A204.1 (cell line): ENCODE measurements around the gene MSANTD1.

ENCODE experiments used
- FAIRE-seq: peaks from 2 replicates; lab custom pipeline; 2012; peaks lifted over from hg19 to GRCh38; lab: Jason Lieb, UNC

MSANTD1 gene

DNA sequence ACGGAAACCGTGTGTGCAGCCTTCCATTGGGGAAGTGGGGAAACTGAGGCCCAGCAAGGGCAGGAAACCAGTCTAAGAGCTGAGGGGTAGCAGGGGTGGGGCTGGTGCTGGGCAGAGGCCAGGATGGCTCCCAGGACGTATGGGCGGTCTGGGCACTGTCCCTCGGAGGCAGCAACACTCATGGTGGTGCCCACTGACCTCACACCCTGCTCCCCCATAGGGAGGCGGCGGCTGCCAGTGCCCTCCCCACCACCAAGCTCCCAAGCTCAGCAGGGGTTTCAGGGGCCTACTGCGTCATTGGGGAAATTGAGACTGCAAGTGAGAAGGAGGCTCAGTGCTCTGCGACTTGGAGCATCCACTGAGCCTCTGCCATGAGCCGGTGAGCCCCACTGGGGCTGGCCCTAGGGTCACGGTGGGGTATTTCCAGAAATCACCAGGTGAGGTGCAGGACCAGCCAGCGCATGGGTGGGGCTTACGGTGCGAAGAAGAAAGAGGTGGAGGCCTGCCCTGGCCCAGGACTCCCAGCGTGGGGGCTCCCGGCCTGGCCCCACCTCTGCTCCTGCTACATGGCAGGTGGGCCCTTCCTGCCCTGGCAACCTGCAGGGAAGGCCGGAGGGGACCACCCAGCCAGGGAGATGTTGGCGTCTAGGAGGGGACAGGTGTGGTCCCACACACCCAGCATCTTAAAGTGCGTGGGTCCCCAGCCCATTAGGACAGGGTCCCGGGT lies 915 bp downstream of the MSANTD1 start:
- FAIRE-seq: no peak

DNA sequence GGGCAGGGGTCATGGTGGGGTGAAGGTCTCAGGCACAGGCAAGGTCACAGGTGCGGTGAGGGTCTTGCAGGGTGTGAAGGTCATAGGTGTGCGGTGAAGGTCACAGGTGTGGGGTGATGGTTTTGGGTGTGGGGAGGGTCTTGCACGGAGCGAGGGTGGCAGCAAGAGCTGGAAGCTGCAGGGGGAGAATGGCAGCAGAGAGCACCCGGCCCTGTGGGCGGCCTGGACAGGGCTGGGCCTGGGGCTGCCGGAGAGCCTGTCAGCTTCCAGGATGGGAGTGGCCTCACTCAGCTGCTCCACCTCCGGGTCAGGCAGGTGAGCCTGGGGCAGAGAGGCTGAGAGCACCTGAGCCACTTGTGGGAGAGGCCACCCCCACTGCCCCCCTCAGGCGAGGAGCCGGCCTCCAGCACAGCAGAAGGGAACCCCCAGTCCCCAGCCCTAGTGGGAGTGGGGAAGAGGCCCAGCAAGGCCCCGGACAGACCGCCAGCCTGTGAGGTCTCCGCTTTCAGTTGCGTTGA lies 1.5 kb downstream of the MSANTD1 start:
- FAIRE-seq: no peak

DNA sequence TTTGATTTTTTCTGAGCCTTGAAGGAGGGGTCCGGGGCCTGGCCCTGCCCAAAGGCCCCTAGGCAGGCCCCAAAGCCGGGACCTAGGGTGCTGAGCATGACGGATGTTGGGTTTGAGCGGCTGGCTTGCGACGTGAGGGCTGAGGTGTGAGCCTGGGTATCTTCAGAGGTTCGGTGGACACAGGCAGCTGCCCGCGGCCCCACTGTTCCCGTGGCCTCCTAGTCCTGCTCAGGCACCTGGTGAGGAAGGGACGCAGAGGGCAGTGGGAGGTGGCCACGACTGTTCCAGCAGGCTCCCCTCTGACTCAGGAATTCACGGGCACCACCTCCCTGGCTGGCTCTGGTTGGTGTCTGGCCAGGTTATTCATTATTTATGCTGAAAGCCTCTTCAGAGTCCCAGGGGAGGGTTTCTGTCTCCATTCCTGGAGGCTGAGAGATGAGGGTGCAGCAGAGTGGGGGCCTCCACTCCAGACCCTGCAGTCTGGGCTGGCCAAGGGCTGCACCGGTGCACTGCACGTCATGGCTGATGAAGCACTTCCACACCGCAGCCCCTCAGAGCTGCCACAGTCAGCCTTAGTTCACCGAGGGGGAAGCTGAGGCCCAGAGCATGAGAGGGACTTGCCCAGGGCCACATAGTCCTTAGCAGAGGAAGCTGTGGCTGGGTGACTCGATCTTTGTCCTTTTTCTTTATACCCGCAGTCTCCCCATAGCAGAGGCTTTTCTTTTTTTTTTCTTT lies 2.2 kb downstream of the MSANTD1 start:
- no peak for FAIRE-seq

DNA sequence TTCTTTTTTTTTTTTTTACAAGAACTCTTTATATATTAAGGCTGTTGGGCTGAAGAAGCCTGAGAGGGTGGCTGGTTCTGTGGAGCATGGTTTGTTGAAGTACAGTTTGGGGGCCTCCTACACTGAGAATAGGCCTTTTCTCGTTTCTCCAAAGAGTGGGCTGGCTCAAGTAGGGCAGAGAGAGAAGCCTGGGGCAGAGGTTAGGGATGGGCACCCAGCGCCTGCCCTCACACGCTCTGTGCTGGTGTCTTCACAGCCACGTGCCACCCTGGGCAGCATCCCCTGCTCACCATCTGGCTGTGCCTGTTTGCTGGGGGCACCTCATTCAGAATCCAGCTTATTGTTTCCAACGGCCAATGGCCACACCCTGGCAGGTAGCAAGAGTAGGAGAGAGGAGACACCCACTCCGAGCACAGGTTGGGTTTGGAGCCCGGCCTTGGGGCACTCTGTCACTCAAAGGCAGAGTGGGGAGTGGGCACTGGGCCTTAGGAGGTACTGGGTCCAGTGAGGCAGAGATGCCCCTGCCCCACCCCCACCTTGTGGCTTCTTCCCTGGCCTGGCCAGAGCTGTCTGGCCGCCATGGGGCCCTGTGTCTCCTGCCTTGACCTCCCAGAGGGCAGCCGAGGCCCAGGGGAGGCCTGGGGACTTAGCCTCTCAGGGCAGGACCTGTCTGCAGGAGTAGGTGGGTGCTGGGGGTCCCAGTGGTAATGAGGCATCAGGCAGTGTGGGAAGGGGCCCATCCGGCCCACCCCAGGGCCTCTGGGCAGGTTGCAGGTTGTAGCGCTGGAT lies 2.9 kb downstream of the MSANTD1 start:
- no peak for FAIRE-seq

DNA sequence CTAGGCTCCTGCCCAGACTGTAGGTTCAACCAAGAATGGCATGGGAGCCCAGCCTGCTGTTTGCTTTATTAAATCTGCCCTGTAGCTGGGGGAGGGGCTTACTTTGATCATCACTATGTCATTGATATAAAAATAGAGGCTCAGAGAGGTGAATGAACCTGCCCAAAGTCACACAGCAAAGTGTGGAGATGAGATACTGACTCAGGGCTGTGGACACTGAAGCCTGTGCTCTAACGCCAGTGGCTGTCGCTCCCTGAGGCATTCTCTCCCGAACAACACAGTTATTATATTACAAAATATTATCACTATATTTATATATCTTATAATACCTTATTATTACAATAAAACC lies 3.5 kb downstream of the MSANTD1 start:
- no peak for FAIRE-seq

DNA sequence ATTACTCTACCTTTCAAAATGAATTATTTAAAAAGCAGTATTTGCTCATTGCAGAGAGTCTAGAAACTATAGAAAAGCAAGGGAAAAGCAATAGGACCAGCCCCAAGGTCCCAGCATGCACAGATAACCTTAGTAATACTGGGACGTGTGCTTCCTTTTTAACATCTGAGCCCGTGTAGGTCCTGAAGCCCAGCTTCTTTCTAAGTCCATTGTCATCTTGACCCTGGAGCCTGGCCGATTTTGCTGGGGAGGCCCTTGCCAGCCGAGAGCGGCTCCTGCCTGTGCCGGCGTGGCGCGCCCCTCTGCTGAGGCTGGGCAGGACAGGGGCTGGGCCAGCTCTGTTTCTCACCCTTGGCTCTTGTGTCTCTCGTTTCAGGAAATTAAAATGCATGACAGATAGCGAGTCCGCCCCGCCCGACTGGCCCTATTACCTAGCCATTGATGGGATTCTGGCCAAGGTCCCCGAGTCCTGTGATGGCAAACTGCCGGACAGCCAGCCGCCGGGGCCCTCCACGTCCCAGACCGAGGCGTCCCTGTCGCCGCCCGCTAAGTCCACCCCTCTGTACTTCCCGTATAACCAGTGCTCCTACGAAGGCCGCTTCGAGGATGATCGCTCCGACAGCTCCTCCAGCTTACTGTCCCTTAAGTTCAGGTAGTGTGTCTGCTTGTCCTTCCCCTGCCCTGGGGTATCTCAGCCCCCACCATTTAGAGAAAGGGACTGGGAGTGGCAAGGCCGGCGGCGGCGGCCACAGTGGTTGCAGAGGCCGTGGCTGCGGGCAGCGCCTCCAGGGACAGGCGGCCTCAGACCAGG lies 4.1 kb downstream of the MSANTD1 start:
- FAIRE-seq: no peak

DNA sequence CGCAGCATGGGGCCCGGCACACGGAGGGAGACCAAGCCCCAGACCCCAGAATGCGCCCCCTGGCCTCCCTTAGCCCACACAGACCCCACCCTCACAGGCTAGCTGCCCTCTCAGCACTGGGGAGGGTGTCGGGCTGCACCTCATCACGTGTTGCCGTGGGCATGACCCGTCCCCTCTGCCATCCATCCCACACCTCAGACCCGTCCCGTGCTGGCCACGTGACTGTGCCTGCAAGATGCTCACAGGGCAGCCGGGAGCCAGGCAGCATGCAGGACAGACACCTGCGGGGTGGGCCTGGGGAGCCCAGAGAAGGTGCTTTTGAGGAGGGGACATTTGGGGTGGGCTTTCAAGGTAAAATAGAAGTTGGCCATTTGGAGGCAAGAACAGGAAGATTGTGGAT lies 4.8 kb downstream of the MSANTD1 start:
- FAIRE-seq: no peak

DNA sequence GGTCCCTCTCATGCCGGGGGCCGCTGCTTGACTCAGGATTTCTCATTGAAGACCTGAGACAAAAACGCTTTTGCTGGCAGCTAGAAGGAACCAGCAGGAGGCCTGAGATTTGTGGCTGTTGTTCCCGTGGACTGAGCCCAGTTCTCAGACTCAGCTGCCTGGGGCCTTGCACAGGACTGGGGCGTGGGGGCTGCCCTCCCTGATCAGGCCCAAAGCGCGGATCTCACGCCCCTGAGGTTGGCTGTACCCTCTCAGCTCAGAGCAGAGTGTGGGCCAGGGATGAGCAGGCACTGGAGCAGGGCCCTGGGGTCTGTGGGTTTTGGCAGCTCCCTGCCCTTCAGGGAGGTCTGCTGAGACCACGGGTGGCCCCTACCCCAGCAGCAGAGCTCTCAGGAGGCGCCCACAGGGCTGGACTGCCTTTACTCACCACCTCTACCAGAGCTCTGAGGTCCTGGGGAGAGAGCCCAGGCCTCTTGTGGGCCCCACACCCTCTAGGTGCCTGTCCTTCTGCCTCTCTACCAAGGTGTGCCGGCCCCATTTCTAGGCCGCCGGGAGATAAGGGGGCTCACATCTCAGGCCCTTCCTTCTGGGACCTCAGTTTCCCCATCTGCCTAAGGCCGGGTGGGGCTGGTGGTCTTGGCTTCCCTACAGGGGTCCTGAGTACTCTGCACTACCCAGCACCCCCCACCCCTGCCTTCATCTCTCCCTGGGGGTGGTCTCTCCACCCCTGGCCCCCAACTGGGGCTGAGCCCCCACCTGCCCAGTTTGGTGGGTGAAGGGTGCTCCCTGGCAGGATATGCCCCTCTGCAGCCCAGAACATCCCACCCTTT lies 5.6 kb downstream of the MSANTD1 start:
- FAIRE-seq: no peak

DNA sequence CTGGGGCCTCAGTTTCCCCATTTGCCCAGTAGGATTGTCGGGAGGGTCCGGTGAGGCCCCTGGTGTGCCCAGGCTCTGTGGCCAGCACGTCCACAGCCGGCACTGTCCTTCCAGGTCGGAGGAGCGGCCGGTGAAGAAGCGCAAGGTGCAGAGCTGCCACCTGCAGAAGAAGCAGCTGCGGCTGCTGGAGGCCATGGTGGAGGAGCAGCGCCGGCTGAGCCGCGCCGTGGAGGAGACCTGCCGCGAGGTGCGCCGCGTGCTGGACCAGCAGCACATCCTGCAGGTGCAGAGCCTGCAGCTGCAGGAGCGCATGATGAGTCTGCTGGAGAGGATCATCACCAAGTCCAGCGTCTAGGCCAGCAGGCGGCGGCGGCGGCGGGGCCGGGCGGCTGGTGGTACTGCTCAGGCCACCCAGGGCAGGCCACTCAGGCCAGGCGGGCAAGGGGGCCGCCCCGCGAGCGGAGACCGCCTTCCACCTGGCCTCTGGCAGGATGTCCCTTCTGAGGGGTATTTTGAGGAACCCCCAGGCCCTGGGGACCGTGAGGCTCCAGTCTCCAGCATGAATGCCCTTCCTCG lies 6.7 kb downstream of the MSANTD1 start:
- no peak for FAIRE-seq

DNA sequence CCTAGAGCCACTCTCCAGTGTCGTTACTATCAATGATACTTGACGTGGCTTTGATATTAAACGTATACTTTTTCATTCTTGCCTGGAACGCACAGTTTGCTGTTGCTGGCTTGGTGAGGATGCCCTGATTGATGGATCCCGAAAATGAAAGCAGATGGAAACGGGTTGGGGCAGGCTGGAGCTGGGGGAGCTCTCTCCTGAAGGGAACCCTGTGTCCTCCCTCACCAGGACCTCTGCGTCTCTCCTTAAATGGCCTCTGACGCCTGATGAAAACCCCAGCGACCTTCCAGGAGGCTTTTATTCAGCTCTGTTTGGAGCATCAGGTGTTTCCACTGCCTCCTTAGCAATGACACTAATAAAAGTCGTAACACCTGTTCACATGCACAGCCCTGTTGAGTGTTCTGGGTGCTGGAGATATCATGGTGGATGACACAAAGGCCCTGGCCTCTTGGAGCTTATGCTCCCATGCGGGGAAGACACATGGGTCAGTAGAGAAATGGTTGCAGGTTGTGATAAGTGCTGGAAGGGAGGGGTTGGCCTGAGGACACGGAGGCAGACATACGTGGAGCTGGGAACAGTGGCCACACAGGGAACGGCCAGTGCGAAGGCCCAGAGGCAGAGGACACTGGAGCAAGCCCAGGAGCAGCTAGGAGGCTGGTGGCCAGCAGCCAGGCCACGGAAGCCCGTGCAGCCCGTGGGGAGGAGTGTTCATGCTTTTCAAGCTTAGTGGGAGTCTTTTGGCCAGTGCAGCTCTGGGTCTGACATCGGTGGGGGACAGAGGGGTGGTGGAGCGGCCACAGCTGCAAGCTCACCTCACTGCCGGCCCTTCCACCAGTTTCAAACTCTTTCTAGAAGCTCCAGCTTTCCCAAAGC lies 7.5 kb downstream of the MSANTD1 start:
- no peak for FAIRE-seq

DNA sequence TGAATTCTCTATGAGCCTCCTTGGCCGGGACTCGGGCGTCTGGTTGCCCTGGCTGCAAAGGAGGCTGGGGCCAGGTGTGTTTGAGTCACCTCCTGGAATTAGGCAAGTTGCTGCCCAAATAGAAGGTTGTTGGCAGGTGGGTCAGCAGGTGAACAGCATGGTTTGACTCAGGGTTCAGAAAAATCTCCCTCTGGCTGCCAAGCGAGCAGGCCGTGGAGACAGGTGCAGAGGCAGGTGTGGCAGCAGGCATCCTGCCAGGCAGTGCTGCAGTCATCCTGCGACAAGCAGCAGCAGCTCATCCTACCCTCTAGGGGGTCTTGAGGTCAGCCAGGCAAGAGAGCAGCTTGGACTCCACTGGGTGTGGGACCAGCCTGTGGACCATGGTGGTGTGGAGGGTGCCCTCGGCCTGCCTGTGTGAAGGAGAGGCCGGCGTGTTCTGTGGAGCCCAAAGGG lies 8.2 kb downstream of the MSANTD1 start:
- FAIRE-seq: no peak

DNA sequence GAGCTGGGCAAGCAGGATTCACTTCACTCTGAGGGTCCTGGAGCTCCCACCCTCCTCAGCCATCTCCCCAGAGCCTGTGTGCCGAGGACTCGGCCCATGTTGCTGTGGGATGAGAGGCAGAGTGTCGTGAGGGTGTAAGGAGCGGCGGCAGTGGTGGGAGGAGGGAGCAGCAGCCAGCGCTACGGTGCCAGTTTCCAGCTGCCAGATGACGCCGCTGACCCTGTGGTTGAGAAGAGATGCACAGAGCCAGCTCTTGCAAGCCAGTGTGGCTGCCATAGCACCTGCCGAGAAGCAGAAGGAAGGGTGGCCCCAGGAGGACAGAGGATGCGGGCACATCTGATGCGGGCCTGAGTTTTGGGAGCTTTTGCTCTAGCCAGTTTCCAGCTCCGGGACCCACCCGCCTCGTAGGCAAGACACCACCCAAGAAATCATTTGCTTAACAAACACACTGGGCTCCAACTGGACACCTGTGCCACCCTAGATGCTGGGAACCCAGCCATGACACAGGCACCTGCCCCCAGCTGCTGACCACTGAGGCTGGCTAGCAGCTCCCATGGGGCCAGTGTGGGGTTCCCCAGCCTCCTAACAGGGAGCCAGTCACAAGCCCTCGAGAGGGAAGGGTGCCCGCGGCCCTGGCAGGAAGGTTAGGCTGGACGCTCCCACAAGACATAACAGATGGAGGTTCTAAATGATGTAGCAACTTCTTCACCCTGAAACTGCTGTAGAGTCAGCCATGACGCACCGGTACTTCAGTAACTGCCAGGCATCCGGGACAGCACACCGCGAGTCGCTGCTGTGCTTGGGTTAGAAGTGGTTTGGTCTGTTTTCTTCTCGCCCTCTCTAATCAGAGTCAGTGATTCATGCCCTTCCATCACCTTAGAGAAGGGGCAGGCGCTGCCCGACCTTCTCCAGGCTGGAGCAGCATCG lies 8.9 kb downstream of the MSANTD1 start:
- FAIRE-seq: no peak

DNA sequence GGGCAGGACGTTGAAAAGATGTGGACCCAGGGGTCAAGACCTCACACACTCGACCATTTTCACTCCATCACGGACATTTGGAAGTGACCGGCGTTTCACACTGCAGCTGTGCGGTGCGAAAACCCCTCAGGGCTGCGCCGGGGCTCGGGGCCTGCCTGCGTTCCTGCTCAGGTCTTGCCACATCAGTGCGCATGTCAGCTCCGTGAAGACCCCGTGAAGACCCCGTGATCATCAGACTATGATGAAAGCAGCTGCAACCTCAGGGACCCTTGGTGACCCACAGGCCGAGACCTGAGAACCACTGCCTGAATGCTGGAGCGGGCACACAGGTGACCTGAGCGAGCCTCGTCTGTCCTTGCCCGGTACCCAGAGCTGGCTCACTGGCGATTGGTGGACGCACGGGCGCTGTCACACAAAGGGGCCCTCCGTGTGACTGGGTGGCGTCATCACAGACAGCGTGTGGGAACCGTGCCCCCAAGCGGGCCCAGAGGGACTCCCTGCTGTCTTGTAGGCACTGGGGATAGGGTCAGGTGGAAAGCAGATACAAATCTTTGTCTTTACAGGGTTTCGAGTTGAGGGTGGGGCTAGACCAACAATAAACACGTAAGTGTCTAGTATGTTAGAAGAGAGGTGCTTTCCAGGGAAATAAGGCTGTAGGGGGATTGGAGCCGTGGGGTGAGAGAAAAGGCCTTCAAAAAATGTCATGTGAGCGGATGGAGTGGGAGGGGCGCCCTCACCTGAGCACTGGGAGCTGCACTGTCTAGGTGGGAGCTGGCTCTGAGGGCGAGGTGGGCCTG lies 12.7 kb downstream of the MSANTD1 start:
- FAIRE-seq: no peak

DNA sequence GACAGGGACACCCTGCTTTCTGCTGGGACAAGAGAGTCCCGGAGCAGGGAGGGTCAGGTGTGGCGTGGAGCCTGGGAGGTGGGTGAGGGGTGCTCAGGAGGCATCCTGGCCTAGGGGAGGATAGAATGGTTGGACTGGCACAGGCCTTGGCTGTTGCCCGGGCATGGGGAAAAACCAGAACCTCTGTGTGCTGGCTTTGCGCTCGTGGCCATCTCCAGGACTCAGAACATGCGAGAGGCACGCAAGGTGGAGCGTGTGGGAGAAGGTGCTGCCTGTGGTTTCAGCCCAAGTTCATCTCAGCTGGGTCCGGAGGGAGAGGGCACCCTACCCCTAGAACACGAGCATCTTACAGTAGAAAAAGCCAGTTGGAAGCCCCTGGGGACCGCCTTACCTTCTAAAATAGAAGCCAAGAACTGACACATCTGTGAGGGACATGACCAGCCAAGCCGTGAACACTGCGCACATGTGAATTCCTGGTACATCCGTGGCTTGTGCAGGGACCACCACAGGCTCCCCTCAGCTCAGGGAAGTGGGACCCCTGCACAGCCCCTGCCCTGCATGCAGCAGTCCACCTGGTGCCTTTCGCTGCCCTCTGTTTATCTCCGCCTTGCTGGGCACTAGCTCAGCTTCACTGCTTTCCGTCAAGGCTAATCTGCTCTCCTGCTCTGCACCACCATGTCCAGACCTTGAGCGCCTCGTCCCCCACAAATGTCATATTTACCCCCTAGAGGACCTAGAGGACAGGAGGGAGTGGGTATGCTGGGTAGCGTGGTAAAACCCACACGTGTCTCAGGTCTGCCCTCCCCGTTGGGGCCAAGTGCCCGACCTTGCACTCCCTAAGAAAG lies 13.5 kb downstream of the MSANTD1 start:
- no peak for FAIRE-seq

DNA sequence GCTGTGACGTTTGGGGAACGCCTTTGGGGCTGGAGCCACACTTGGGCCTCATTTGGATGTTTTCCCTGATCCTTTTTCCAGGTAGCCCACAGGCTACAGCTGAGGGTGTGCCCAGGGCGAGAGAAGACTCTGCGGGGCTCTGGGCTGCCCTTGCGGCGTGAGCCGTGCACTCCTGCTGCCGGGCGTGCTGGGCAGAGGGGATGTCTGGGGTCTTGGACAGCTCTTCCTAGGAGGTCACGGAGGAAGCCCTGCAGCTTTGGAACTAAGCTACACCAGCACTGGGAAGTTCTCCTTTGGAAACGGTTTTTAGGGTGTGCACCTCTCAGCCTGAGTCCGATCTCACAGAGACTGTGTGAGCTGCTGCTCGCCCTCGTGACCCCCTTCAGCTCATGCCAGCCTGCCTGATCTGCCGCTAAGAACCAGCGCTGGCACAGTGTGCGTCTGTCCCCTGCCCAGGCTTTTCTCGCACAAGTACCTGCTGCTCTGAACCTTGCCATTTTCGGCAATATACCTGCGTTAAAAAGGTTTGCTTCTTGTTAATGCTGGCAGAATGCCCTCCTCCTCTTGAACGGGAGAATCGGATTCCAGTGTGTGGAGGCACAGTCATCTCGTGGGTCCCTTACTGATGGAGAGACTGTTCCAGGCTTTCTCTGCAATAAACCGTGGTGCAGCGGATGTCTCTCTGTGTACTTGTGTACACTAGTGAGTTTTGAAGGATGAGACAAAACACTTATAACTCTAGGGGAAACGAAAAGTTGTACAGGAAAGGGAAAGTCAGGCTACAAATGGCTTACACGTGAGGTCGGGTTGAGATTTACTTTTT lies 14.3 kb downstream of the MSANTD1 start:
- FAIRE-seq: no peak

DNA sequence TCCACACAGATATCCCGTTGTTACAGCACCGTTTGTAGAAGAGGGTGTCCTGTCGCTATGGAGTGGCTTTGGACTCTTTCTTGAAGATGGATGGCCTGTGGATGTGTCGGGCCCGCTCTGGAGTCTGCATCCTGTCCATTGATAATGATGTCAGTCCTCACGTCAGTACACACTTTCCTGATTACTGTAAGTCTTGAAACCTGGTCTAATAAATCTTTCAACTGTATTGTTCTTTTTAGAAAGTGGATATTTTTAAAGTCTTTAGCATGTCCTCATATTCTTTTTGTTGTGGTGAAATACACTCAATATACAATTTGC lies 14.9 kb downstream of the MSANTD1 start:
- FAIRE-seq: no peak
